IMR-90 (cell line): ENCODE results near the gene ABO. TPM values are rescaled to one million over a fixed set of nuclear protein-coding genes. Genes with fewer than 3 reads are reported as not detected.

Experiments
- ATAC-seq: fragments of 200-7000 bp; cut with Tn5 transposase; 2 replicates; pipeline ENCODE4 v1.9.1; 2020; ENCODE audit warnings: low read depth, mild to moderate bottlenecking, moderate library complexity
- BruUV-seq: library from RNA; stranded (reverse); fragments of 400-500 nt; replicated peaks from 2 replicates; lab custom pipeline; 2021; lab: Mats Ljungman, UMichigan
- CTCF ChIA-PET: fragments of 300-600 bp; formaldehyde crosslinking; extraction: SDS; loops from one replicate; lab custom pipeline; 2021; ENCODE audit warnings: antibody characterized with exemption; lab: Yijun Ruan, JAX
- POLR2A ChIA-PET: fragments of 300-600 bp; sonication (Branson Sonifier 250); formaldehyde crosslinking; loops from one replicate; lab custom pipeline; 2022; ENCODE audit warnings: antibody characterized with exemption; ENCODE audit not compliant: unreplicated experiment; lab: Charles Lee
- DNase-seq: peaks from one replicate; pipeline ENCODE4 v3.0.0; 2013
- H2AFZ ChIP-seq: replicated peaks from 2 replicates; pipeline ENCODE3; 2013; ENCODE audit warnings: low read length, mild to moderate bottlenecking; ENCODE audit not compliant: poor library complexity
- H2AK5ac ChIP-seq: 2 replicates; pipeline ENCODE4 v1.6.1; 2013; ENCODE audit warnings: low read depth, low read length, inconsistent platforms
- H2AK9ac ChIP-seq: replicated peaks from 2 replicates; pipeline ENCODE3; 2013; ENCODE audit warnings: mild to moderate bottlenecking, low read depth, low read length, moderate library complexity; ENCODE audit not compliant: poor library complexity
- H2BK120ac ChIP-seq: 2 replicates; pipeline ENCODE4 v1.6.1; 2013; ENCODE audit warnings: low read depth, low read length, inconsistent platforms
- H2BK15ac ChIP-seq: 3 replicates; pipeline ENCODE4 v1.6.1; 2013; ENCODE audit warnings: low read depth, low read length, inconsistent platforms
- H2BK20ac ChIP-seq: 2 replicates; pipeline ENCODE4 v1.6.1; 2013; ENCODE audit warnings: low read depth, mild to moderate bottlenecking, inconsistent platforms, low read length, moderate library complexity
- H2BK5ac ChIP-seq: 2 replicates; pipeline ENCODE4 v1.6.1; 2013; ENCODE audit warnings: mild to moderate bottlenecking, low read depth, low read length, inconsistent platforms; ENCODE audit not compliant: poor library complexity, severe bottlenecking
- H3K14ac ChIP-seq: replicated peaks from 2 replicates; pipeline ENCODE4 v1.6.1; 2013; ENCODE audit warnings: low read depth, low read length, inconsistent platforms
- H3K18ac ChIP-seq: 2 replicates; pipeline ENCODE4 v1.6.1; 2013; ENCODE audit warnings: low read depth, low read length, control low read depth
- H3K23ac ChIP-seq: 2 replicates; pipeline ENCODE4 v1.6.1; 2013; ENCODE audit warnings: low read depth, low read length, inconsistent platforms
- H3K27ac ChIP-seq: 2 replicates; pipeline ENCODE4 v1.5.1; 2013; ENCODE audit warnings: mild to moderate bottlenecking, control low read depth, low read length; ENCODE audit not compliant: insufficient read depth
- H3K27me3 ChIP-seq: 2 replicates; pipeline ENCODE4 v1.6.1; 2013; ENCODE audit warnings: low read length; ENCODE audit not compliant: control insufficient read depth, insufficient read depth
- H3K36me3 ChIP-seq: 2 replicates; pipeline ENCODE4 v1.6.1; 2013; ENCODE audit warnings: low read length, mixed read lengths; ENCODE audit not compliant: control insufficient read depth, insufficient read depth
- H3K4ac ChIP-seq: 2 replicates; pipeline ENCODE4 v1.6.1; 2013; ENCODE audit warnings: low read depth, low read length, inconsistent platforms
- H3K4me1 ChIP-seq: 2 replicates; pipeline ENCODE4 v1.6.1; 2013; ENCODE audit warnings: low read length, mixed read lengths; ENCODE audit not compliant: control insufficient read depth, insufficient read depth
- H3K4me2 ChIP-seq: 2 replicates; pipeline ENCODE4 v1.6.1; 2013; ENCODE audit warnings: low read depth, mild to moderate bottlenecking, control low read depth, low read length, moderate library complexity
- H3K4me3 ChIP-seq: 2 replicates; pipeline ENCODE4 v1.5.1; 2013; ENCODE audit warnings: low read depth, mild to moderate bottlenecking, control low read depth, low read length, moderate library complexity; ENCODE audit not compliant: insufficient read depth
- H3K56ac ChIP-seq: 2 replicates; pipeline ENCODE4 v1.6.1; 2013; ENCODE audit warnings: low read length, inconsistent platforms; ENCODE audit not compliant: insufficient read depth; ENCODE audit errors: extremely low read depth
- H3K79me1 ChIP-seq, 2 experiments: 2 replicates each; pipeline ENCODE4 v1.6.1; 2013; ENCODE audit warnings: low read length in 2 of 2, inconsistent platforms in 1 of 2, low read depth in 1 of 2
- H3K9ac ChIP-seq: 2 replicates; pipeline ENCODE4 v1.6.1; 2013; ENCODE audit warnings: low read depth, low read length, control low read depth
- H3K9me1 ChIP-seq: 2 replicates; pipeline ENCODE4 v1.6.1; 2013; ENCODE audit warnings: low read length, inconsistent platforms; ENCODE audit not compliant: insufficient read depth
- H3K9me3 ChIP-seq: 2 replicates; pipeline ENCODE4 v1.6.1; 2013; ENCODE audit warnings: low read length; ENCODE audit not compliant: control insufficient read depth, insufficient read depth
- H4K20me1 ChIP-seq: 2 replicates; pipeline ENCODE4 v1.6.1; 2013; ENCODE audit warnings: low read length, inconsistent platforms; ENCODE audit not compliant: insufficient read depth
- H4K5ac ChIP-seq: 2 replicates; pipeline ENCODE4 v1.6.1; 2013; ENCODE audit warnings: mild to moderate bottlenecking, low read depth, low read length, control low read depth
- H4K8ac ChIP-seq, 2 experiments: 2 replicates each; pipeline ENCODE4 v1.6.1; 2013; ENCODE audit warnings: low read depth in 2 of 2, low read length in 2 of 2, control low read depth in 1 of 2, inconsistent platforms in 1 of 2
- H4K91ac ChIP-seq: 2 replicates; pipeline ENCODE4 v1.6.1; 2013; ENCODE audit warnings: low read depth, low read length, inconsistent platforms; ENCODE audit not compliant: insufficient read depth
- BHLHE40 ChIP-seq: fragments of 150-350 bp; IDR thresholded peaks from 2 replicates; pipeline ENCODE4 v1.6.1; 2016; ENCODE audit warnings: mild to moderate bottlenecking, low read depth, low read length
- CEBPB ChIP-seq: IDR thresholded peaks from 2 replicates; pipeline ENCODE4 v1.6.1; 2012; ENCODE audit warnings: low read depth, low read length, improper control_type of control experiment
- MAFK ChIP-seq: IDR thresholded peaks from 2 replicates; pipeline ENCODE4 v1.6.1; 2012; ENCODE audit warnings: low read depth, low read length, improper control_type of control experiment
- MXI1 ChIP-seq: IDR thresholded peaks from 2 replicates; pipeline ENCODE4 v1.6.1; 2012; ENCODE audit warnings: low read depth, mild to moderate bottlenecking, low read length, moderate library complexity, borderline replicate concordance
- RCOR1 ChIP-seq: IDR thresholded peaks from 2 replicates; pipeline ENCODE4 v1.6.1; 2012; ENCODE audit warnings: mild to moderate bottlenecking, low read length, improper control_type of control experiment; ENCODE audit not compliant: insufficient replicate concordance
- RFX5 ChIP-seq: IDR thresholded peaks from 2 replicates; pipeline ENCODE4 v1.8.0; 2012; ENCODE audit warnings: low read depth, mild to moderate bottlenecking, low read length, moderate library complexity
- USF2 ChIP-seq: fragments of 150-350 bp; IDR thresholded peaks from 2 replicates; pipeline ENCODE4 v1.6.1; 2017; ENCODE audit warnings: mild to moderate bottlenecking, antibody characterized with exemption, low read length, low read depth
- WGBS, 2 experiments: methylation state at CpG; one replicate each; pipeline versions ENCODE4 v1.1.5 to v1.1.7; 2013; ENCODE audit warnings: missing lambda C conversion rate in 2 of 2; ENCODE audit not compliant: insufficient read length in 1 of 2; ENCODE audit errors: extremely low coverage in 2 of 2; 5-methylcytosine and 5-hydroxymethylcytosine counted together
- dilution Hi-C: fragments of 300-500 bp; cut with HindIII; formaldehyde crosslinking; loops from one replicate; pipeline ENCODE4 v1.14.3; 2018; ENCODE audit warnings: low sequenced_read_pairs; ENCODE audit not compliant: unreplicated experiment
- in situ Hi-C: fragments of 300-500 bp; cut with MboI; formaldehyde crosslinking; loops from 3 replicates; pipeline ENCODE4 v1.14.3; 2019; ENCODE audit warnings: low sequenced_read_pairs, inconsistent platforms, mixed read lengths
- intact Hi-C: fragments of 100-400 bp; cut with micrococcal nuclease; formaldehyde crosslinking; loops from 2 replicates; pipeline ENCODE4 v1.10.0; 2022
- polyA plus RNA-seq, 3 experiments: library from polyadenylated mRNA; depleted of rRNA; stranded (reverse); fragments of >200 nt; gene quantifications; 2 replicates each; pipeline ENCODE4 v1.2.3, GENCODE V29; 2012; ENCODE audit warnings: low replicate concordance in 1 of 3
- total RNA-seq: library from RNA; depleted of rRNA; stranded (reverse); fragments of >200 nt; gene quantifications from 2 replicates; pipeline ENCODE4 v1.2.3, GENCODE V29; 2012
- TF ChIP-seq, protein P1 (sequence below): conservative IDR thresholded peaks from 2 replicates; pipeline ENCODE4 v1.5.1; 2012; ENCODE audit warnings: mild to moderate bottlenecking, low read depth, low read length, improper control_type of control experiment
- TF ChIP-seq, protein P2 (sequence below): fragments of 150-350 bp; IDR thresholded peaks from 2 replicates; pipeline ENCODE4 v1.6.1; 2016; ENCODE audit warnings: low read depth, mild to moderate bottlenecking, low read length, moderate library complexity, borderline replicate concordance

The ABO gene
- total and polyA plus RNA-seq, 2 of the 4 experiments (the other 2 are of a cell fraction): not detected

GRCh38 chr9:133224762-133225161 is 50.2 kb downstream of the ABO start:
- Histone ChIP-seq H2BK20ac (no peak overlapping the region), H3K9me1 (no peaks in the 10 kb centered on the region), H2AK5ac (no peak overlapping the region), H4K91ac (no peak overlapping the region), H3K18ac (no peak overlapping the region), H4K20me1 (no peaks in the 10 kb centered on the region), H3K4me2 (no peak overlapping the region), H2BK120ac (no peak overlapping the region), H2AFZ (no peak overlapping the region), H2BK15ac (no peak overlapping the region), H2AK9ac (no peak overlapping the region), H2BK5ac (no peak overlapping the region), H3K27ac (no peak overlapping the region), H4K5ac (no peak overlapping the region), H3K27me3 (peaks cover 11% of the 10 kb centered on the region), H3K14ac (no peak overlapping the region), H3K79me1 (no peaks in the 10 kb centered on the region), H3K4me1 (no peaks in the 10 kb centered on the region), H3K9me3 (no peaks in the 10 kb centered on the region), H3K36me3 (no peaks in the 10 kb centered on the region), H3K9ac (no peak overlapping the region), H3K4ac (no peak overlapping the region), H3K4me3 (no peak overlapping the region), H3K56ac (no peak overlapping the region), H3K23ac (no peak overlapping the region), H4K8ac (no peak overlapping the region)
- DNase-seq: no peak
- no peak for TF ChIP-seq CEBPB
- no peak for TF ChIP-seq MAFK
- TF ChIP-seq RFX5: no peak
- TF ChIP-seq, protein P1, sequence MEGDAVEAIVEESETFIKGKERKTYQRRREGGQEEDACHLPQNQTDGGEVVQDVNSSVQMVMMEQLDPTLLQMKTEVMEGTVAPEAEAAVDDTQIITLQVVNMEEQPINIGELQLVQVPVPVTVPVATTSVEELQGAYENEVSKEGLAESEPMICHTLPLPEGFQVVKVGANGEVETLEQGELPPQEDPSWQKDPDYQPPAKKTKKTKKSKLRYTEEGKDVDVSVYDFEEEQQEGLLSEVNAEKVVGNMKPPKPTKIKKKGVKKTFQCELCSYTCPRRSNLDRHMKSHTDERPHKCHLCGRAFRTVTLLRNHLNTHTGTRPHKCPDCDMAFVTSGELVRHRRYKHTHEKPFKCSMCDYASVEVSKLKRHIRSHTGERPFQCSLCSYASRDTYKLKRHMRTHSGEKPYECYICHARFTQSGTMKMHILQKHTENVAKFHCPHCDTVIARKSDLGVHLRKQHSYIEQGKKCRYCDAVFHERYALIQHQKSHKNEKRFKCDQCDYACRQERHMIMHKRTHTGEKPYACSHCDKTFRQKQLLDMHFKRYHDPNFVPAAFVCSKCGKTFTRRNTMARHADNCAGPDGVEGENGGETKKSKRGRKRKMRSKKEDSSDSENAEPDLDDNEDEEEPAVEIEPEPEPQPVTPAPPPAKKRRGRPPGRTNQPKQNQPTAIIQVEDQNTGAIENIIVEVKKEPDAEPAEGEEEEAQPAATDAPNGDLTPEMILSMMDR: no peak
- no peak for TF ChIP-seq USF2
- TF ChIP-seq, protein P2, sequence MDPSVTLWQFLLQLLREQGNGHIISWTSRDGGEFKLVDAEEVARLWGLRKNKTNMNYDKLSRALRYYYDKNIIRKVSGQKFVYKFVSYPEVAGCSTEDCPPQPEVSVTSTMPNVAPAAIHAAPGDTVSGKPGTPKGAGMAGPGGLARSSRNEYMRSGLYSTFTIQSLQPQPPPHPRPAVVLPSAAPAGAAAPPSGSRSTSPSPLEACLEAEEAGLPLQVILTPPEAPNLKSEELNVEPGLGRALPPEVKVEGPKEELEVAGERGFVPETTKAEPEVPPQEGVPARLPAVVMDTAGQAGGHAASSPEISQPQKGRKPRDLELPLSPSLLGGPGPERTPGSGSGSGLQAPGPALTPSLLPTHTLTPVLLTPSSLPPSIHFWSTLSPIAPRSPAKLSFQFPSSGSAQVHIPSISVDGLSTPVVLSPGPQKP: no peak
- no peak for TF ChIP-seq MXI1
- no peak for TF ChIP-seq RCOR1
- no peak for TF ChIP-seq BHLHE40
- BruUV-seq: no TSS peak
- ChIA-PET CTCF (no interaction called here), POLR2A (no interaction called here)
- intact Hi-C loops: no loop called here
- no CpG with 5 or more reads among the region's 12 CpGs for WGBS, 2 experiments
- dilution Hi-C loops: no loop called here
- in situ Hi-C loops: no loop called here
- ATAC-seq: no peak
